Panc1 (cell line): Measurements from ENCODE around the gene FRYL.

Experiments
- POLR2AphosphoS5 ChIP-seq: IDR thresholded peaks from 2 replicates; pipeline ENCODE4 v1.6.1; 2012; ENCODE audit warnings: mild to moderate bottlenecking, low read depth, low read length, moderate library complexity
- SIN3A ChIP-seq: IDR thresholded peaks from 2 replicates; pipeline ENCODE4 v1.6.1; 2012; ENCODE audit warnings: low read depth, mild to moderate bottlenecking, low read length, moderate library complexity, borderline replicate concordance; ENCODE audit not compliant: insufficient read depth
- TCF7L2 ChIP-seq: IDR thresholded peaks from 2 replicates; pipeline ENCODE4 v1.6.1; 2011; ENCODE audit warnings: mild to moderate bottlenecking, low read depth, low read length, inconsistent platforms
- TF ChIP-seq, protein P1 (sequence below): fragments of 450-650 bp; IDR thresholded peaks from 2 replicates; pipeline ENCODE4 v1.5.1; 2017; ENCODE audit warnings: mild to moderate bottlenecking
- TF ChIP-seq, protein P2 (sequence below), 2 experiments: IDR thresholded peaks; 2 replicates each; pipeline ENCODE4 v1.6.1; 2011 to 2012; ENCODE audit warnings: low read depth in 2 of 2, control low read depth in 1 of 2, low read length in 1 of 2, mild to moderate bottlenecking in 1 of 2, moderate library complexity in 1 of 2; ENCODE audit not compliant: insufficient read depth in 1 of 2

DNA sequence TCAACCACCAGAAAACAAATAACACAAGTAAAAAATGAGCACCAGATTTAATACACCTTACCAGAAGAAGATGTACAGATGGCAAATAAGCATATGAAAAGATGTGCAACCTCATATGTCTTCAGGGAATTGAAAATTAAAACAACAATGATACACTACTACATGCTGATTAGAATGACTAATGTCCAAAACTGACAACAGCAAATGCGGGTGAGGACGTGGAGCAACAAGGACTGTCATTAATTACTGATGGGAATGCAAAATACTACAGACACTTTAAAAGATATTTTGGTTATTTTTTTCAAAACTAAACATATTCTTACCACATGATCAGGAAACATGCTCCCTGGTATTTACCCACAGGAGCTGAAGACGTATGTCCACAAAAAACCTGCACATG, 140.3 kb downstream of the FRYL start:
- TF ChIP-seq, protein P1, sequence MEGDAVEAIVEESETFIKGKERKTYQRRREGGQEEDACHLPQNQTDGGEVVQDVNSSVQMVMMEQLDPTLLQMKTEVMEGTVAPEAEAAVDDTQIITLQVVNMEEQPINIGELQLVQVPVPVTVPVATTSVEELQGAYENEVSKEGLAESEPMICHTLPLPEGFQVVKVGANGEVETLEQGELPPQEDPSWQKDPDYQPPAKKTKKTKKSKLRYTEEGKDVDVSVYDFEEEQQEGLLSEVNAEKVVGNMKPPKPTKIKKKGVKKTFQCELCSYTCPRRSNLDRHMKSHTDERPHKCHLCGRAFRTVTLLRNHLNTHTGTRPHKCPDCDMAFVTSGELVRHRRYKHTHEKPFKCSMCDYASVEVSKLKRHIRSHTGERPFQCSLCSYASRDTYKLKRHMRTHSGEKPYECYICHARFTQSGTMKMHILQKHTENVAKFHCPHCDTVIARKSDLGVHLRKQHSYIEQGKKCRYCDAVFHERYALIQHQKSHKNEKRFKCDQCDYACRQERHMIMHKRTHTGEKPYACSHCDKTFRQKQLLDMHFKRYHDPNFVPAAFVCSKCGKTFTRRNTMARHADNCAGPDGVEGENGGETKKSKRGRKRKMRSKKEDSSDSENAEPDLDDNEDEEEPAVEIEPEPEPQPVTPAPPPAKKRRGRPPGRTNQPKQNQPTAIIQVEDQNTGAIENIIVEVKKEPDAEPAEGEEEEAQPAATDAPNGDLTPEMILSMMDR, result no peak
- TF ChIP-seq POLR2AphosphoS5 (no peak), SIN3A (no peak), TCF7L2 (no peak)
- TF ChIP-seq, protein P2, sequence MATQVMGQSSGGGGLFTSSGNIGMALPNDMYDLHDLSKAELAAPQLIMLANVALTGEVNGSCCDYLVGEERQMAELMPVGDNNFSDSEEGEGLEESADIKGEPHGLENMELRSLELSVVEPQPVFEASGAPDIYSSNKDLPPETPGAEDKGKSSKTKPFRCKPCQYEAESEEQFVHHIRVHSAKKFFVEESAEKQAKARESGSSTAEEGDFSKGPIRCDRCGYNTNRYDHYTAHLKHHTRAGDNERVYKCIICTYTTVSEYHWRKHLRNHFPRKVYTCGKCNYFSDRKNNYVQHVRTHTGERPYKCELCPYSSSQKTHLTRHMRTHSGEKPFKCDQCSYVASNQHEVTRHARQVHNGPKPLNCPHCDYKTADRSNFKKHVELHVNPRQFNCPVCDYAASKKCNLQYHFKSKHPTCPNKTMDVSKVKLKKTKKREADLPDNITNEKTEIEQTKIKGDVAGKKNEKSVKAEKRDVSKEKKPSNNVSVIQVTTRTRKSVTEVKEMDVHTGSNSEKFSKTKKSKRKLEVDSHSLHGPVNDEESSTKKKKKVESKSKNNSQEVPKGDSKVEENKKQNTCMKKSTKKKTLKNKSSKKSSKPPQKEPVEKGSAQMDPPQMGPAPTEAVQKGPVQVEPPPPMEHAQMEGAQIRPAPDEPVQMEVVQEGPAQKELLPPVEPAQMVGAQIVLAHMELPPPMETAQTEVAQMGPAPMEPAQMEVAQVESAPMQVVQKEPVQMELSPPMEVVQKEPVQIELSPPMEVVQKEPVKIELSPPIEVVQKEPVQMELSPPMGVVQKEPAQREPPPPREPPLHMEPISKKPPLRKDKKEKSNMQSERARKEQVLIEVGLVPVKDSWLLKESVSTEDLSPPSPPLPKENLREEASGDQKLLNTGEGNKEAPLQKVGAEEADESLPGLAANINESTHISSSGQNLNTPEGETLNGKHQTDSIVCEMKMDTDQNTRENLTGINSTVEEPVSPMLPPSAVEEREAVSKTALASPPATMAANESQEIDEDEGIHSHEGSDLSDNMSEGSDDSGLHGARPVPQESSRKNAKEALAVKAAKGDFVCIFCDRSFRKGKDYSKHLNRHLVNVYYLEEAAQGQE (IDR thresholded peaks at IDR 0.05; ENCODE audit: insufficient read depth in 1 of 2, low read depth in 2 of 2, low read length in 1 of 2), result no peak
